DND-41 (cell line): ENCODE results near the gene KIFC3.

Source experiments
- ATAC-seq: fragments of 200-7000 bp; cut with Tn5 transposase; 3 replicates; pipeline ENCODE4 v1.9.1; 2021; ENCODE audit warnings: low read depth; ENCODE audit not compliant: insufficient read depth
- DNase-seq: peaks from one replicate; pipeline ENCODE4 v3.0.0-alpha.2; 2020
- H2AFZ ChIP-seq: 2 replicates; pipeline ENCODE4 v1.6.0; 2012; ENCODE audit warnings: low read depth, low read length
- H3K27ac ChIP-seq: 2 replicates; pipeline ENCODE4 v1.5.1; 2012; ENCODE audit warnings: low read length, inconsistent platforms
- H3K27me3 ChIP-seq: fragments of 200-600 bp; sonication (generic); 2 replicates; pipeline ENCODE4 v1.6.0; 2012; ENCODE audit warnings: low read length, mild to moderate bottlenecking, inconsistent platforms; ENCODE audit not compliant: insufficient read depth, poor library complexity
- H3K36me3 ChIP-seq: 2 replicates; pipeline ENCODE4 v1.5.1; 2012; ENCODE audit warnings: low read length, inconsistent platforms; ENCODE audit not compliant: insufficient read depth
- H3K4me1 ChIP-seq: 2 replicates; pipeline ENCODE4 v1.5.1; 2012; ENCODE audit warnings: mild to moderate bottlenecking, low read length; ENCODE audit not compliant: insufficient read depth
- H3K4me2 ChIP-seq: 2 replicates; pipeline ENCODE4 v1.6.0; 2012; ENCODE audit warnings: mild to moderate bottlenecking, moderate library complexity, low read length, inconsistent platforms; ENCODE audit not compliant: insufficient read depth
- H3K4me3 ChIP-seq, 2 experiments: fragments of 200-600 bp in 1 of 2; shearing (Covaris generic) in 1 of 2; 2 replicates each; pipeline ENCODE4 v1.5.1; 2012 to 2016; ENCODE audit warnings: inconsistent platforms in 2 of 2, low read length in 2 of 2, mild to moderate bottlenecking in 2 of 2, low read depth in 1 of 2, moderate library complexity in 1 of 2
- H3K79me2 ChIP-seq: 2 replicates; pipeline ENCODE4 v1.6.0; 2012; ENCODE audit warnings: low read length, inconsistent platforms; ENCODE audit not compliant: insufficient read depth
- H3K9ac ChIP-seq: 2 replicates; pipeline ENCODE4 v1.6.0; 2012; ENCODE audit warnings: low read depth, mild to moderate bottlenecking, inconsistent platforms, low read length, moderate library complexity
- H3K9me3 ChIP-seq: 2 replicates; pipeline ENCODE4 v1.5.1; 2012; ENCODE audit warnings: low read length, moderate library complexity, mild to moderate bottlenecking, inconsistent platforms; ENCODE audit not compliant: insufficient read depth, severe bottlenecking
- H4K20me1 ChIP-seq: 2 replicates; pipeline ENCODE4 v1.6.0; 2012; ENCODE audit warnings: low read length; ENCODE audit not compliant: insufficient read depth
- EZH2 ChIP-seq: IDR thresholded peaks from 3 replicates; pipeline ENCODE4 v1.6.1; 2012; ENCODE audit warnings: borderline replicate concordance, low read depth, mild to moderate bottlenecking, moderate library complexity, low read length, inconsistent platforms; ENCODE audit not compliant: severe bottlenecking
- TF ChIP-seq, protein P1 (sequence below): IDR thresholded peaks from 2 replicates; pipeline ENCODE4 v1.5.1; 2012; ENCODE audit warnings: borderline replicate concordance, low read length, moderate library complexity, mild to moderate bottlenecking; ENCODE audit not compliant: poor library complexity, severe bottlenecking; ENCODE audit errors: extremely low read depth

Gene KIFC3

DNA sequence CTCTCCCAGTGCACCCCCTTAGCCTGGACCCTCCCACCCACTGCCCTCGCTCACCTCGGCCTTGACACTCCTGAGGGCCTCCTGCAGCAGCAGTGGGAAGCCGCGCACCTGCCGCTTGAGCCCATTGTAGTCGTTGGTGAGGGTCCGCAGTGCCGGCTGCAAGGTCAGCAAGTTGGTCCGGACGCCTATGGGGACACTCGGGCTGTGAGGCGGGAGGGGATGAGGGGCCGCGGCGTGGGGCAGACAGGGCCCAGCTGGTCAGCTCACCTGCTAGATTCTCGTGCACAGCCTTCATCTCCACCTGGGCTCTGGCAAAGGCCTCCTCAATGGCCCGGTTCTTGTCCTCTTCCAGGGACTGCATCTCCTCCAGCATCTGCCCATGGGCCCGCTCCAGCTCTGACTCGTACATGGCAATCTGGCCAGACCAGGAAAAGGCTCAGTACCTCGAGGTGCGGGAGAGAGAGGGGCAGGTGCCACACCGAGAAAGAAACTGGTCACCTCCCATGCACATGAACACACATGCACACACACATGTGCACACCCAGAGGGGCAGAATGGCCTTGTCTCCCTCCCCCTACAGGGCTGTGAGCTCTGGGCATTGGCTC is 32.6 kb downstream of the KIFC3 start:
- ATAC-seq: no peak
- TF ChIP-seq, protein P1, sequence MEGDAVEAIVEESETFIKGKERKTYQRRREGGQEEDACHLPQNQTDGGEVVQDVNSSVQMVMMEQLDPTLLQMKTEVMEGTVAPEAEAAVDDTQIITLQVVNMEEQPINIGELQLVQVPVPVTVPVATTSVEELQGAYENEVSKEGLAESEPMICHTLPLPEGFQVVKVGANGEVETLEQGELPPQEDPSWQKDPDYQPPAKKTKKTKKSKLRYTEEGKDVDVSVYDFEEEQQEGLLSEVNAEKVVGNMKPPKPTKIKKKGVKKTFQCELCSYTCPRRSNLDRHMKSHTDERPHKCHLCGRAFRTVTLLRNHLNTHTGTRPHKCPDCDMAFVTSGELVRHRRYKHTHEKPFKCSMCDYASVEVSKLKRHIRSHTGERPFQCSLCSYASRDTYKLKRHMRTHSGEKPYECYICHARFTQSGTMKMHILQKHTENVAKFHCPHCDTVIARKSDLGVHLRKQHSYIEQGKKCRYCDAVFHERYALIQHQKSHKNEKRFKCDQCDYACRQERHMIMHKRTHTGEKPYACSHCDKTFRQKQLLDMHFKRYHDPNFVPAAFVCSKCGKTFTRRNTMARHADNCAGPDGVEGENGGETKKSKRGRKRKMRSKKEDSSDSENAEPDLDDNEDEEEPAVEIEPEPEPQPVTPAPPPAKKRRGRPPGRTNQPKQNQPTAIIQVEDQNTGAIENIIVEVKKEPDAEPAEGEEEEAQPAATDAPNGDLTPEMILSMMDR: no peak
- TF ChIP-seq EZH2: no peak
- H3K9ac ChIP-seq: no peak overlapping the region
- no peak overlapping the region for H3K4me2 ChIP-seq
- no peaks in the 10 kb centered on the region for H3K36me3 ChIP-seq
- H3K4me3 ChIP-seq: no peak overlapping the region
- no peak overlapping the region for H2AFZ ChIP-seq
- no peak overlapping the region for H3K27ac ChIP-seq
- no peaks in the 10 kb centered on the region for H3K9me3 ChIP-seq
- H3K4me1 ChIP-seq: no peaks in the 10 kb centered on the region
- H3K79me2 ChIP-seq: no peaks in the 10 kb centered on the region
- no peaks in the 10 kb centered on the region for H3K27me3 ChIP-seq
- DNase-seq: no peak
- no peaks in the 10 kb centered on the region; the same call in 1 of the 2 replicates for H4K20me1 ChIP-seq

- Histone ChIP-seq H3K4me3 (no peak overlapping the region), H4K20me1 (no peaks in the 10 kb centered on the region; the same call in 1 of the 2 replicates), H3K27ac (no peak overlapping the region), H3K36me3 (no peaks in the 10 kb centered on the region), H3K4me2 (no peak overlapping the region), H2AFZ (no peak overlapping the region), H3K27me3 (no peaks in the 10 kb centered on the region), H3K4me1 (no peaks in the 10 kb centered on the region), H3K79me2 (no peaks in the 10 kb centered on the region), H3K9me3 (no peaks in the 10 kb centered on the region), H3K9ac (no peak overlapping the region)
- TF ChIP-seq, protein P1: no peak
- no peak for TF ChIP-seq EZH2
- DNase-seq (no peak), ATAC-seq (no peak)
Observed at GRCh38 chr16:57766714-57767348, 35.5 kb downstream of the KIFC3 start.

DNA sequence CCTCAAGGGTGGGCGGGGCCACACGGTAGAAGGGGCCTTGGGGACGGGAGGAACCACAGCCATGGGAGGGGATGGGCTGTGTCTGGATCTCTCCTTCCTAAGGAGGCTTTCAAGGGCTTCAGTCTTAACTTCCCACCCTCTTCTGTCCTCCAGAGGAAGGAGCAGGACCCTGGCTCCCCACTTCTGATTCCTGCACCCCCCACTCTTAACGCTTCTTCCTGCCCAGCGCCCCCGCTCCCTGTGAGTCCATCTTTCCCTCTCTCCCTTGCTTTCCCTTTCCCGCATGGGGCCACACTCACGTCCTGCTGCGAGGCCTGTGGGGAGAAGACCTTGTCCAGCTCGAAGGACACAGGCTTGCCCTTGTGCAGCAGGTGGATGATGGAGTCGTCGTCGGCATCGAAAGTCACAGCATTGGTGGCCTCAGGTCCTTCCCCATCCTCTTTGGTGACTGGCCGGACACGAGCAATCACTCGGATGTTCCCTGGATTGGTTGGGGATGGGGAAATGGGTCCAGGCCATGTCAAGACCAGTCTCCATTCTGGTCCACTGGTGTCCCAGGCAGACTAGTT is 37.0 kb downstream of the KIFC3 start:
- no peaks in the 10 kb centered on the region; the same call in 1 of the 2 replicates for H4K20me1 ChIP-seq
- H3K9ac ChIP-seq: no peak overlapping the region
- no peaks in the 10 kb centered on the region for H3K27me3 ChIP-seq
- no peak for DNase-seq
- H3K9me3 ChIP-seq: no peaks in the 10 kb centered on the region
- no peaks in the 10 kb centered on the region for H3K79me2 ChIP-seq
- H3K36me3 ChIP-seq: no peaks in the 10 kb centered on the region
- no peak overlapping the region for H2AFZ ChIP-seq
- ATAC-seq: no peak
- no peak overlapping the region for H3K4me3 ChIP-seq
- H3K4me1 ChIP-seq: no peaks in the 10 kb centered on the region
- no peak overlapping the region for H3K4me2 ChIP-seq
- no peak overlapping the region for H3K27ac ChIP-seq
- TF ChIP-seq, protein P1: no peak
- no peak for TF ChIP-seq EZH2
